Caco-2 (cell line): Measurements from ENCODE around the gene HOXB4. TPM values are rescaled to one million over a fixed set of nuclear protein-coding genes. Genes with fewer than 3 reads are reported as not detected.

Experiments used
- BruUV-seq: library from RNA; stranded (reverse); fragments of 400-500 nt; replicated peaks from 2 replicates; lab custom pipeline; 2021; lab: Mats Ljungman, UMichigan
- CTCF ChIA-PET: fragments of 300-600 bp; sonication (Branson Sonifier 250); formaldehyde crosslinking; loops from one replicate; lab custom pipeline; 2022; ENCODE audit warnings: antibody characterized with exemption; lab: Charles Lee
- POLR2A ChIA-PET: fragments of 300-600 bp; sonication (Branson Sonifier 250); formaldehyde crosslinking; loops from one replicate; lab custom pipeline; 2022; ENCODE audit warnings: antibody characterized with exemption; lab: Charles Lee
- DNase-seq, 2 experiments: peaks; one replicate each; pipeline versions ENCODE4 v3.0.0 to v3.0.0-alpha.2; 2020 to 2022
- H3K27me3 ChIP-seq: replicated peaks from 2 replicates; pipeline ENCODE4 v1.6.0; 2011; ENCODE audit warnings: low read length; ENCODE audit not compliant: control insufficient read depth, insufficient read depth
- H3K36me3 ChIP-seq: 2 replicates; pipeline ENCODE4 v1.5.1; 2011; ENCODE audit warnings: low read length; ENCODE audit not compliant: control insufficient read depth, insufficient read depth
- H3K4me1 ChIP-seq: fragments of 250-450 bp; sonication (Bioruptor Pico); 2 replicates; pipeline ENCODE4 v1.5.1; 2020; ENCODE audit warnings: mild to moderate bottlenecking
- H3K4me3 ChIP-seq: 2 replicates; pipeline ENCODE4 v1.5.1; 2011; ENCODE audit warnings: low read depth, mild to moderate bottlenecking, control low read depth, low read length
- H3K9me3 ChIP-seq: fragments of 250-450 bp; sonication (Bioruptor Pico); 2 replicates; pipeline ENCODE4 v1.5.1; 2020; ENCODE audit warnings: mild to moderate bottlenecking, moderate library complexity
- H3K27ac Mint-ChIP-seq: one replicate; pipeline ENCODE4 v1.8.0; 2022; ENCODE audit warnings: mixed read lengths; ENCODE audit not compliant: unreplicated experiment
- H3K27me3 Mint-ChIP-seq: one replicate; pipeline ENCODE4 v1.8.0; 2022; ENCODE audit warnings: mixed read lengths; ENCODE audit not compliant: insufficient read depth, unreplicated experiment
- H3K36me3 Mint-ChIP-seq: one replicate; pipeline ENCODE4 v1.8.0; 2022; ENCODE audit warnings: mild to moderate bottlenecking, mixed read lengths; ENCODE audit not compliant: insufficient read depth, unreplicated experiment
- H3K4me1 Mint-ChIP-seq: one replicate; pipeline ENCODE4 v1.8.0; 2022; ENCODE audit warnings: low read depth, mixed read lengths; ENCODE audit not compliant: unreplicated experiment
- H3K4me3 Mint-ChIP-seq: one replicate; pipeline ENCODE4 v1.8.0; 2022; ENCODE audit warnings: mild to moderate bottlenecking, moderate library complexity, mixed read lengths; ENCODE audit not compliant: unreplicated experiment
- H3K9me3 Mint-ChIP-seq: one replicate; pipeline ENCODE4 v1.8.0; 2022; ENCODE audit warnings: mixed read lengths; ENCODE audit not compliant: unreplicated experiment
- intact Hi-C: fragments of 100-400 bp; cut with micrococcal nuclease; formaldehyde crosslinking; loops from one replicate; pipeline ENCODE4 v1.10.0; 2022; ENCODE audit not compliant: unreplicated experiment
- total RNA-seq: library from RNA; stranded (reverse); gene quantifications from 2 replicates; pipeline ENCODE4 v1.2.3, GENCODE V29; 2022
- TF ChIP-seq, protein P1 (sequence below), 2 experiments: fragments of 200-600 bp in 1 of 2; IDR thresholded peaks; 1 replicate in 1 of 2; 2 replicates in 1 of 2; pipeline versions ENCODE4 v1.5.1 to v1.8.0; 2011 to 2022; ENCODE audit warnings: antibody characterized with exemption in 1 of 2, control low read depth in 1 of 2, inconsistent platforms in 1 of 2, low read depth in 1 of 2, low read length in 1 of 2, mild to moderate bottlenecking in 1 of 2, moderate library complexity in 1 of 2; ENCODE audit not compliant: insufficient read depth in 1 of 2, severe bottlenecking in 1 of 2, unreplicated experiment in 1 of 2

HOXB4 gene
- total RNA-seq, 1 experiment from 2014 or later, result 3.4 TPM

DNA sequence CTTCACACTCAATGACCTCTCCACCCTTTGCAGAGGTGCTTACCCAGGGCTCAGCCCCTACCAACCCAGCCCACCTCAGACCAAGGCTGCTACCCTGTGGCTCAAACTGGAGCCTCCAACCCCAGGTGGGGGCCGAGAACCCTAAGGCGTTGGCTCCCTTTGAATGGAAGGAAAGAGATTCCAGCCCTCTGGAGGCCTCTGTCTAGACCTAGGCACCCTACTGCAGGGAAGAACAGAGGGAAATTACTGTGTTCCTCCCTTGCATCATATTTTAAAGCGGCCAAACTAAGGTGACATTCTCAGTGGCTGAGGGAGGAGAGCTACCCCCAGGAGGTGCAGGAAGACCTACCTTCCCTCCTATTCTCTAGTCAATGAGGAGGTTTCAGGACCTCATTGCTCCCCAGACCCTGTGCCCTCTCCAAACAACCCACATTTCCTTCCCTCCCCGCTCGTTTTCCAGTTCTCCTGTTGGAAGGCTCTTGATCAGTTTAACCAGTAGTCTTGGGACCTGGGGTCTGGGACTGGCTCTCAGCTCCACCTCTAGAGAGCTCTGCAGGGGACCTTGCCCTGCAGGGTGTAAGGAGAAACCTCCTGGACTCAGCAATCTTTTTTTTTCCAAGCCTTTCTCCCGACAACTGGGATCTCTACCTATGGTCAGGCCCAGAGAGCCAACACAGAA, 42.5 kb upstream of the HOXB4 start:
- CTCF ChIA-PET, result interaction anchor here (1.9 to 2.2 kb wide), 2 partner anchors 8 to 313 kb away, joined by 4 to 9 read pairs; no protein-coding TSS in a partner anchor
- Mint-ChIP-seq H3K36me3 (peaks cover 7% of the 10 kb centered on the region), H3K27ac (no peak overlapping the region), H3K4me3 (no peak overlapping the region), H3K4me1 (peaks cover 31% of the 10 kb centered on the region), H3K9me3 (no peaks in the 10 kb centered on the region), H3K27me3 (peaks cover 67% of the 10 kb centered on the region)
- intact Hi-C loops, result no loop called here
- BruUV-seq, result no TSS peak
- DNase-seq, result no peak
- peaks cover 34% of the 10 kb centered on the region for H3K27me3 ChIP-seq
- POLR2A ChIA-PET, result no interaction called here
- TF ChIP-seq, protein P1, sequence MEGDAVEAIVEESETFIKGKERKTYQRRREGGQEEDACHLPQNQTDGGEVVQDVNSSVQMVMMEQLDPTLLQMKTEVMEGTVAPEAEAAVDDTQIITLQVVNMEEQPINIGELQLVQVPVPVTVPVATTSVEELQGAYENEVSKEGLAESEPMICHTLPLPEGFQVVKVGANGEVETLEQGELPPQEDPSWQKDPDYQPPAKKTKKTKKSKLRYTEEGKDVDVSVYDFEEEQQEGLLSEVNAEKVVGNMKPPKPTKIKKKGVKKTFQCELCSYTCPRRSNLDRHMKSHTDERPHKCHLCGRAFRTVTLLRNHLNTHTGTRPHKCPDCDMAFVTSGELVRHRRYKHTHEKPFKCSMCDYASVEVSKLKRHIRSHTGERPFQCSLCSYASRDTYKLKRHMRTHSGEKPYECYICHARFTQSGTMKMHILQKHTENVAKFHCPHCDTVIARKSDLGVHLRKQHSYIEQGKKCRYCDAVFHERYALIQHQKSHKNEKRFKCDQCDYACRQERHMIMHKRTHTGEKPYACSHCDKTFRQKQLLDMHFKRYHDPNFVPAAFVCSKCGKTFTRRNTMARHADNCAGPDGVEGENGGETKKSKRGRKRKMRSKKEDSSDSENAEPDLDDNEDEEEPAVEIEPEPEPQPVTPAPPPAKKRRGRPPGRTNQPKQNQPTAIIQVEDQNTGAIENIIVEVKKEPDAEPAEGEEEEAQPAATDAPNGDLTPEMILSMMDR (IDR thresholded peaks at IDR 0.05; ENCODE audit: insufficient read depth in 1 of 2, low read depth in 1 of 2, low read length in 1 of 2, severe bottlenecking in 1 of 2, unreplicated experiment in 1 of 2), result no peak
- no peak overlapping the region for H3K4me3 ChIP-seq
- no peaks in the 10 kb centered on the region for H3K9me3 ChIP-seq
- no peaks in the 10 kb centered on the region for H3K36me3 ChIP-seq
- peaks cover 9% of the 10 kb centered on the region for H3K4me1 ChIP-seq

DNA sequence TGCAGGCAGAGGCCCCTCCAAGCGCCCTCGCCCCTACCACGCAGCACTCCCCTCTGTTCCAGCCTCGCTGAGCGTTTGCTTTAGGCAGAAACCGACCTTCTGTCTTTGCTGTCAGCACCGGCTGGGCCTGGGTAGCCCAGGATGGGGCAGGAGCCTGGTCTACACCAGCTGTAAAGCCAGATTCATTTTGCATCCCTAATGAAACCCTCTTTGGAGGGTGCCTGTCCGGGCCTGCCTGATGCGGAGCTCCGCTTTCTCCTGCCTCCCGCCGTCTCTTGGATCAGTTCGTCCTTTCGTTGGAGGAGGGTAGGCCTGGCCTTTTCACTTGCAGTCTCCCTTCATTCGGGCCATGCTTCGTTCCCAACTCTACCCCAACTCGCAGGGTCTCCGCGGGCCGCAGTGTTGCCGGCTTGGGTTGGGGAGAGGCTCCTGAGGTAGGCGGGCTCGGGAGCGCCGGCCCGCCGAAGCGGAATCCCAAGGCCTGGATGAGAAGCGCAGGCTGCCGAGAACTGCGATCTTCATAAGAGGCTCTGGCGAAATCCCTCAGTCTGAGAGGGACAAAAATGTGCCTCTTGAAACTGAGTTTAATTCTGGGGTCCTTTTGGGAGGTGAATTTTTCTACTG, 41.8 kb upstream of the HOXB4 start:
- no peak for DNase-seq
- no TSS peak for BruUV-seq
- intact Hi-C loops, result loop anchor here (2.0 kb wide), 3 partner anchors 127 to 595 kb away; no protein-coding TSS in a partner anchor
- Histone ChIP-seq H3K4me1 (peaks cover 9% of the 10 kb centered on the region), H3K27me3 (peaks cover 33% of the 10 kb centered on the region), H3K9me3 (no peaks in the 10 kb centered on the region), H3K36me3 (no peaks in the 10 kb centered on the region), H3K4me3 (no peak overlapping the region)
- TF ChIP-seq, protein P1 (IDR thresholded peaks at IDR 0.05; ENCODE audit: insufficient read depth in 1 of 2, low read depth in 1 of 2, low read length in 1 of 2, severe bottlenecking in 1 of 2, unreplicated experiment in 1 of 2), result no peak
- POLR2A ChIA-PET, result no interaction called here
- Mint-ChIP-seq H3K9me3 (no peaks in the 10 kb centered on the region), H3K4me3 (peak overlapping the region; percentile 63), H3K27me3 (peaks cover 69% of the 10 kb centered on the region), H3K36me3 (peaks cover 7% of the 10 kb centered on the region), H3K27ac (no peak overlapping the region), H3K4me1 (peaks cover 28% of the 10 kb centered on the region)
- CTCF ChIA-PET, result interaction anchor here (0.6 to 1.9 kb wide), 3 partner anchors 13 to 690 kb away, joined by 3 to 5 read pairs (median 4); no protein-coding TSS in a partner anchor

DNA sequence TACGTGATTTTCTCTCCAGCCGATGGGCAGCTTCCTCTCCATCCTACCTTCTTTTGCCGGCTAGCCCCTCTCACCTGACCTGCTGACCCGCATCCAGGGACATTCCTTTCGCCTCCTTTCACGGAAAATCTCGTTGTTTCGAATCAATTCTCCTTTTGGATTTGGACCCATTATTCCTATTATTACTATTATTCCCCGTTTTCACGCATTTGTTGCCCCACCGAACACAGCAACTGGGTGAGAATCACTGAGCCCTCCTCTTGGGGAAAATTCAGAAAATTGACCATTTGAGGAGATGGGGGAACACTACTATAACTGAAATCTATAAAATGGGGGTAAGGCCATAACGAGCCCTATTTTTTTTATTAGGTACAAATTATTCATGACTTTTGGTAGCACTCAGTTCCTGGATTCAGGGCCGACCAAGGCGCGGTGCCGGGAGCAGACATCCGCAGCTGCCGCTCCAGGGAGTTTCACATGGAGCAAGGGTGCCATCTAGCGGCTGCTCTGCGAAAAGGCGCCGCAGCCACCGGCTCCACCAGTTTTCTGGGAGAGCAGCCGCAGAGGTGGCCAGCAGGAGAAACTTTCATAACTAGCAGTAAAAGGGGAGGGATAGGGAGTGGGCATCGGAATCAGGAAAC, 40.2 kb upstream of the HOXB4 start:
- peaks cover 7% of the 10 kb centered on the region for H3K36me3 Mint-ChIP-seq
- POLR2A ChIA-PET, result interaction anchor here (0.6 to 0.9 kb wide), 2 partner anchors 123 to 205 kb away, joined by 4 to 5 read pairs; no protein-coding TSS in a partner anchor
- BruUV-seq, result no TSS peak
- H3K27ac Mint-ChIP-seq, result peak overlapping the region; percentile 59
- TF ChIP-seq, protein P1 (IDR thresholded peaks at IDR 0.05; ENCODE audit: insufficient read depth in 1 of 2, low read depth in 1 of 2, low read length in 1 of 2, severe bottlenecking in 1 of 2, unreplicated experiment in 1 of 2), result peak; percentile 100
- DNase-seq, result peak; percentile 93 to 98
- H3K9me3 Mint-ChIP-seq, result no peaks in the 10 kb centered on the region
- H3K4me1 Mint-ChIP-seq, result peaks cover 33% of the 10 kb centered on the region
- intact Hi-C loops, result loop anchor here (1.0 to 2.0 kb wide), 7 partner anchors 126 to 594 kb away; no protein-coding TSS in a partner anchor
- H3K36me3 ChIP-seq, result no peaks in the 10 kb centered on the region
- H3K4me1 ChIP-seq, result peaks cover 4% of the 10 kb centered on the region
- CTCF ChIA-PET, result interaction anchor here (0.6 to 2.3 kb wide), 23 partner anchors 12 to 1084 kb away, joined by 3 to 11 read pairs (median 4); no protein-coding TSS in a partner anchor
- peaks cover 27% of the 10 kb centered on the region for H3K27me3 ChIP-seq
- peak overlapping the region; percentile 63 for H3K4me3 Mint-ChIP-seq
- no peaks in the 10 kb centered on the region for H3K9me3 ChIP-seq
- peaks cover 69% of the 10 kb centered on the region for H3K27me3 Mint-ChIP-seq
- H3K4me3 ChIP-seq, result peak overlapping the region; percentile 33
